Measurements from ENCODE around the gene CDC5L. TPM values are rescaled to one million over a fixed set of nuclear protein-coding genes. Genes with fewer than 3 reads are reported as not detected.

CDC5L gene
- total and polyA plus RNA-seq, 7 experiments from 2014 or later = 14.5 to 25.4 (median 20.8) TPM

GRCh38 chr6:44396968-44397367 is 9.5 kb downstream of the CDC5L start:
- H3K27me3 ChIP-seq (ENCODE audit: control insufficient read depth in 2 of 2, insufficient read depth in 2 of 2, low read length in 2 of 2) = no peaks in the 10 kb centered on the region
- intact Hi-C loops (cut with micrococcal nuclease) = no loop called here
- Mint-ChIP-seq H3K4me1 (peaks cover 23 to 55% (median 33%) of the 10 kb centered on the region in 7 donors), H3K27ac (peak overlapping the region in 1 of 9 donors; percentile 60), H3K9me3 (peaks cover 0 to 2% (median 0%) of the 10 kb centered on the region in 11 donors), H3K4me3 (no peak overlapping the region), H3K27me3 (no peaks in the 10 kb centered on the region), H3K36me3 (peaks cover 13 to 73% (median 54%) of the 10 kb centered on the region in 5 donors)
- H3K4me3 ChIP-seq (ENCODE audit: low read length) = no peak overlapping the region
- ATAC-seq (no peak), DNase-seq (no peak)
- H3K27ac ChIP-seq (ENCODE audit: low read depth, low read length) = no peak overlapping the region
- H3K4me1 ChIP-seq (ENCODE audit: control insufficient read depth in 2 of 2, insufficient read depth in 2 of 2, low read length in 2 of 2) = no peaks in the 10 kb centered on the region
- ChIA-PET CTCF (no interaction called here), POLR2A (no interaction called here)
- H3K9me3 ChIP-seq (ENCODE audit: control insufficient read depth in 2 of 3, low read length in 3 of 3) = no peaks in the 10 kb centered on the region
- H3K36me3 ChIP-seq (ENCODE audit: control insufficient read depth in 2 of 3, insufficient read depth in 3 of 3, low read length in 3 of 3) = peaks cover 13 to 86% (median 28%) of the 10 kb centered on the region in 3 experiments

GRCh38 chr6:44397424-44398164 is 10.1 kb downstream of the CDC5L start:
- Mint-ChIP-seq H3K36me3 (peaks cover 13 to 71% (median 58%) of the 10 kb centered on the region in 5 donors), H3K27ac (peak overlapping the region in 2 of 9 donors; percentile 46 to 52), H3K4me3 (no peak overlapping the region), H3K27me3 (no peaks in the 10 kb centered on the region), H3K4me1 (peaks cover 26 to 58% (median 32%) of the 10 kb centered on the region in 7 donors), H3K9me3 (peaks cover 0 to 2% (median 0%) of the 10 kb centered on the region in 11 donors)
- Histone ChIP-seq H3K27ac (ENCODE audit: low read depth, low read length) (no peak overlapping the region), H3K9me3 (ENCODE audit: control insufficient read depth in 2 of 3, low read length in 3 of 3) (no peaks in the 10 kb centered on the region), H3K36me3 (ENCODE audit: control insufficient read depth in 2 of 3, insufficient read depth in 3 of 3, low read length in 3 of 3) (peaks cover 10 to 81% (median 25%) of the 10 kb centered on the region in 3 experiments), H3K4me1 (ENCODE audit: control insufficient read depth in 2 of 2, insufficient read depth in 2 of 2, low read length in 2 of 2) (no peaks in the 10 kb centered on the region), H3K27me3 (ENCODE audit: control insufficient read depth in 2 of 2, insufficient read depth in 2 of 2, low read length in 2 of 2) (no peaks in the 10 kb centered on the region), H3K4me3 (ENCODE audit: low read length) (no peak overlapping the region)
- ChIA-PET POLR2A (no interaction called here), CTCF (no interaction called here)
- ATAC-seq (no peak), DNase-seq (no peak)
- intact Hi-C loops (cut with micrococcal nuclease) = no loop called here

- ATAC-seq = no peak
- ChIA-PET POLR2A (no interaction called here), CTCF (no interaction called here)
- DNase-seq = no peak
- H3K4me1 ChIP-seq (ENCODE audit: control insufficient read depth in 2 of 2, insufficient read depth in 2 of 2, low read length in 2 of 2) = no peaks in the 10 kb centered on the region
- no peak overlapping the region for H3K4me3 ChIP-seq (ENCODE audit: low read length)
- no peaks in the 10 kb centered on the region for H3K27me3 ChIP-seq (ENCODE audit: control insufficient read depth in 2 of 2, insufficient read depth in 2 of 2, low read length in 2 of 2)
- H3K9me3 ChIP-seq (ENCODE audit: control insufficient read depth in 2 of 3, low read length in 3 of 3) = no peaks in the 10 kb centered on the region
- Mint-ChIP-seq H3K36me3 (peaks cover 11 to 69% (median 56%) of the 10 kb centered on the region in 5 donors), H3K27ac (peak overlapping the region in 2 of 9 donors; percentile 54 to 70), H3K4me3 (peak overlapping the region in 4 of 10 donors; percentile 30 to 54 (median 38)), H3K4me1 (peaks cover 22 to 62% (median 40%) of the 10 kb centered on the region in 7 donors), H3K9me3 (peaks cover 0 to 2% (median 0%) of the 10 kb centered on the region in 11 donors), H3K27me3 (no peaks in the 10 kb centered on the region)
- intact Hi-C loops (cut with micrococcal nuclease) = no loop called here
- no peak overlapping the region for H3K27ac ChIP-seq (ENCODE audit: low read depth, low read length)
- H3K36me3 ChIP-seq (ENCODE audit: control insufficient read depth in 2 of 3, insufficient read depth in 3 of 3, low read length in 3 of 3) = peaks cover 8 to 68% (median 9%) of the 10 kb centered on the region in 3 experiments
Measured at GRCh38 chr6:44399991-44400390, 12.5 kb downstream of the CDC5L start.

GRCh38 chr6:44400572-44400971 is 13.1 kb downstream of the CDC5L start:
- H3K36me3 ChIP-seq (ENCODE audit: control insufficient read depth in 2 of 3, insufficient read depth in 3 of 3, low read length in 3 of 3) = peaks cover 8 to 66% (median 10%) of the 10 kb centered on the region in 3 experiments
- no peaks in the 10 kb centered on the region for H3K4me1 ChIP-seq (ENCODE audit: control insufficient read depth in 2 of 2, insufficient read depth in 2 of 2, low read length in 2 of 2)
- no peak overlapping the region for H3K4me3 ChIP-seq (ENCODE audit: low read length)
- intact Hi-C loops (cut with micrococcal nuclease) = no loop called here
- Mint-ChIP-seq H3K4me1 (peaks cover 21 to 59% (median 43%) of the 10 kb centered on the region in 7 donors), H3K36me3 (peaks cover 11 to 70% (median 54%) of the 10 kb centered on the region in 5 donors), H3K9me3 (peaks cover 0 to 2% (median 0%) of the 10 kb centered on the region in 11 donors), H3K27ac (peak overlapping the region in 1 of 9 donors; percentile 53), H3K4me3 (peak overlapping the region in 2 of 10 donors; percentile 29 to 35), H3K27me3 (no peaks in the 10 kb centered on the region)
- H3K27ac ChIP-seq (ENCODE audit: low read depth, low read length) = no peak overlapping the region
- POLR2A ChIA-PET = interaction anchor here (1.2 kb wide), 1 partner anchor 10 kb away, joined by 3 read pairs; no protein-coding TSS in a partner anchor
- no peak for ATAC-seq
- H3K9me3 ChIP-seq (ENCODE audit: control insufficient read depth in 2 of 3, low read length in 3 of 3) = no peaks in the 10 kb centered on the region
- H3K27me3 ChIP-seq (ENCODE audit: control insufficient read depth in 2 of 2, insufficient read depth in 2 of 2, low read length in 2 of 2) = no peaks in the 10 kb centered on the region
- no peak for DNase-seq
- CTCF ChIA-PET = no interaction called here

- intact Hi-C loops (cut with micrococcal nuclease) = no loop called here
- peak overlapping the region in 2 of 10 donors; percentile 19 to 29 for H3K4me3 Mint-ChIP-seq
- H3K36me3 ChIP-seq (ENCODE audit: control insufficient read depth in 2 of 3, insufficient read depth in 3 of 3, low read length in 3 of 3) = peaks cover 8 to 66% (median 10%) of the 10 kb centered on the region in 3 experiments
- H3K27ac Mint-ChIP-seq = no peak overlapping the region
- H3K27me3 Mint-ChIP-seq = no peaks in the 10 kb centered on the region
- DNase-seq (no peak), ATAC-seq (no peak)
- peaks cover 21 to 57% (median 43%) of the 10 kb centered on the region in 7 donors for H3K4me1 Mint-ChIP-seq
- H3K4me3 ChIP-seq (ENCODE audit: low read length) = no peak overlapping the region
- H3K4me1 ChIP-seq (ENCODE audit: control insufficient read depth in 2 of 2, insufficient read depth in 2 of 2, low read length in 2 of 2) = no peaks in the 10 kb centered on the region
- ChIA-PET POLR2A (interaction anchor here (1.2 kb wide), 1 partner anchor 11 kb away, joined by 3 read pairs; no protein-coding TSS in a partner anchor), CTCF (no interaction called here)
- H3K27me3 ChIP-seq (ENCODE audit: control insufficient read depth in 2 of 2, insufficient read depth in 2 of 2, low read length in 2 of 2) = no peaks in the 10 kb centered on the region
- no peak overlapping the region for H3K27ac ChIP-seq (ENCODE audit: low read depth, low read length)
- H3K9me3 Mint-ChIP-seq = peaks cover 0 to 2% (median 0%) of the 10 kb centered on the region in 11 donors
- peaks cover 11 to 73% (median 51%) of the 10 kb centered on the region in 5 donors for H3K36me3 Mint-ChIP-seq
- no peaks in the 10 kb centered on the region for H3K9me3 ChIP-seq (ENCODE audit: control insufficient read depth in 2 of 3, low read length in 3 of 3)
Measured at GRCh38 chr6:44401138-44401537, 13.6 kb downstream of the CDC5L start.

- H3K27ac ChIP-seq (ENCODE audit: low read depth, low read length) = no peak overlapping the region
- no peaks in the 10 kb centered on the region for H3K27me3 ChIP-seq (ENCODE audit: control insufficient read depth in 2 of 2, insufficient read depth in 2 of 2, low read length in 2 of 2)
- H3K36me3 ChIP-seq (ENCODE audit: control insufficient read depth in 2 of 3, insufficient read depth in 3 of 3, low read length in 3 of 3) = peaks cover 8 to 69% (median 22%) of the 10 kb centered on the region in 3 experiments
- ChIA-PET POLR2A (no interaction called here), CTCF (no interaction called here)
- no peak overlapping the region for H3K4me3 ChIP-seq (ENCODE audit: low read length)
- H3K4me3 Mint-ChIP-seq = no peak overlapping the region
- H3K9me3 Mint-ChIP-seq = peaks cover 0 to 2% (median 0%) of the 10 kb centered on the region in 11 donors
- H3K27ac Mint-ChIP-seq = peak overlapping the region in 2 of 9 donors; percentile 26 to 70
- H3K4me1 ChIP-seq (ENCODE audit: control insufficient read depth in 2 of 2, insufficient read depth in 2 of 2, low read length in 2 of 2) = no peaks in the 10 kb centered on the region
- intact Hi-C loops (cut with micrococcal nuclease) = no loop called here
- peaks cover 23 to 78% (median 58%) of the 10 kb centered on the region in 5 donors for H3K36me3 Mint-ChIP-seq
- ATAC-seq (no peak), DNase-seq (no peak)
- no peaks in the 10 kb centered on the region for H3K27me3 Mint-ChIP-seq
- peaks cover 19 to 51% (median 40%) of the 10 kb centered on the region in 7 donors for H3K4me1 Mint-ChIP-seq
- no peaks in the 10 kb centered on the region for H3K9me3 ChIP-seq (ENCODE audit: control insufficient read depth in 2 of 3, low read length in 3 of 3)
Measured at GRCh38 chr6:44404022-44404714, 16.7 kb downstream of the CDC5L start.

Data from naive thymus-derived CD4-positive, alpha-beta T cell (primary cell).